ENCODE measurements around the gene CNPPD1. TPM values are rescaled to one million over a fixed set of nuclear protein-coding genes. Genes with fewer than 3 reads are reported as not detected.

Gene CNPPD1
- total RNA-seq, 6 experiments from 2014 or later: 37.9 to 46.2 (median 42.2) TPM

DNA sequence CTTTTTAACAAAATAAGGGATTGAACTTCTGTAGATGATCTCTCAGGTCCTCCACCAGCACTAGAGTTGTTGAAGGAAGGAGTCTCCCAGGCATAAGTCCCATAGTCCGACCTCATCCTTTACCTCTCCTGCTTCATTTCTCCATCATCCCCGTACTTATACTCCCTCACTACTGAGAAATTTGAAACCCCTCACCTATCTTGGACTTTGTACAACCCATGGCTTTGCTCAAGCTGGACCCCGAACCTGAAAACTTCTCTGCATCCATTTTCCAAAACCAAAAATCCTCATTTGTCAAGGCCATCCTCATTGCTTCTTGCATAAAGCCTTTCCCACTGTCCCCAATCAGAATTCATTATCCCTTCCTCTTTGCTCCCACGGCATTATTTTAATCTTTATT is 15.6 kb downstream of the CNPPD1 start:
- peaks cover 46% of the 10 kb centered on the region for H3K4me1 Mint-ChIP-seq (ENCODE audit: low read depth)
- TF ChIP-seq CTCF (IDR thresholded peaks at IDR 0.05): no peak
- peaks cover 10% of the 10 kb centered on the region; the same call in 1 of the 2 replicates for H3K36me3 Mint-ChIP-seq (ENCODE audit: low read depth)
- peak overlapping the region; percentile 92 for H3K27ac Mint-ChIP-seq
- no peaks in the 10 kb centered on the region for H3K9me3 Mint-ChIP-seq
- H3K4me3 Mint-ChIP-seq: peak overlapping the region; percentile 93
- no peaks in the 10 kb centered on the region; the same call in none of the 2 replicates for H3K27me3 Mint-ChIP-seq (ENCODE audit: insufficient read depth)
- DNase-seq: no peak

- peak; percentile 90 for DNase-seq
- peaks cover 5% of the 10 kb centered on the region; the same call in 1 of the 2 replicates for H3K36me3 Mint-ChIP-seq (ENCODE audit: low read depth)
- H3K4me3 Mint-ChIP-seq: peak within 1 kb of the TSS; percentile 93
- peaks cover 46% of the 10 kb centered on the region for H3K4me1 Mint-ChIP-seq (ENCODE audit: low read depth)
- TF ChIP-seq CTCF (IDR thresholded peaks at IDR 0.05): peak; percentile 99
- H3K9me3 Mint-ChIP-seq: no peaks in the 10 kb centered on the region
- peak within 1 kb of the TSS; percentile 92 for H3K27ac Mint-ChIP-seq
- no peaks in the 10 kb centered on the region; the same call in none of the 2 replicates for H3K27me3 Mint-ChIP-seq (ENCODE audit: insufficient read depth)
Observed at GRCh38 chr2:219160186-219161017, 16.3 kb downstream of the CNPPD1 start, which contains the start of gene NHEJ1. Gene NHEJ1, minus strand, starts transcription at chr2:219160815. Its CDS starts 2,453 bp downstream, at chr2:219158362.

GRCh38 chr2:219159771-219160185 is 16.9 kb downstream of the CNPPD1 start:
- peaks cover 46% of the 10 kb centered on the region for H3K4me1 Mint-ChIP-seq (ENCODE audit: low read depth)
- no peaks in the 10 kb centered on the region; the same call in none of the 2 replicates for H3K27me3 Mint-ChIP-seq (ENCODE audit: insufficient read depth)
- H3K9me3 Mint-ChIP-seq: no peaks in the 10 kb centered on the region
- peak overlapping the region; percentile 92 for H3K27ac Mint-ChIP-seq
- peaks cover 5% of the 10 kb centered on the region; the same call in 1 of the 2 replicates for H3K36me3 Mint-ChIP-seq (ENCODE audit: low read depth)
- TF ChIP-seq CTCF (IDR thresholded peaks at IDR 0.05): no peak
- no peak for DNase-seq
- peak overlapping the region; percentile 93 for H3K4me3 Mint-ChIP-seq

DNA sequence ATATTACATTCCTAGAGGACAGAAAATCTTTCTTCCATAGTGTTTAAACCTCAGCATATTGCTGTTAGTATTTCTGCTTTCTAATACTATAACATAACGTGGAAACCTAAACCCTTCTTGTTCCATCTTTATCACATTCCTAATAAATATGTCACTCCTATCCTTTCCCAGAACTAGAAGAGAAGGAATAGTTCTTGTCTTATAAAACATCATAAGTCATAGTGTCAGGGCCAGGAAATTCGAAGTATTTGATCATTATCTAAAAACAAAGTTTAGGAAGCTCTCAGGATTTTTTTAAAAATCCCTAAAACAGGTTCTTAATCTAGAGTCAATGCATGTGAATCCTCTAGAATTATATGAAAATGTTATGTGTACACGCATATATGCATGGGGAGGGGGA is 18.1 kb downstream of the CNPPD1 start:
- no peaks in the 10 kb centered on the region; the same call in none of the 2 replicates for H3K27me3 Mint-ChIP-seq (ENCODE audit: insufficient read depth)

GRCh38 chr2:219158025-219158424 is 18.7 kb downstream of the CNPPD1 start:
- no peaks in the 10 kb centered on the region for H3K9me3 Mint-ChIP-seq
- peaks cover 55% of the 10 kb centered on the region for H3K4me1 Mint-ChIP-seq (ENCODE audit: low read depth)
- no peak for TF ChIP-seq CTCF (IDR thresholded peaks at IDR 0.05)
- no peaks in the 10 kb centered on the region; the same call in none of the 2 replicates for H3K27me3 Mint-ChIP-seq (ENCODE audit: insufficient read depth)
- H3K4me3 Mint-ChIP-seq: peak overlapping the region; percentile 57
- peaks cover 5% of the 10 kb centered on the region; the same call in 1 of the 2 replicates for H3K36me3 Mint-ChIP-seq (ENCODE audit: low read depth)
- DNase-seq: no peak
- H3K27ac Mint-ChIP-seq: peak overlapping the region; percentile 29; the same call in 1 of the 2 replicates

More for the DNA sequence above, 18.1 kb downstream of the CNPPD1 start:
- H3K4me1 Mint-ChIP-seq (ENCODE audit: low read depth): peaks cover 55% of the 10 kb centered on the region
- peak overlapping the region; percentile 57 for H3K4me3 Mint-ChIP-seq
- H3K36me3 Mint-ChIP-seq (ENCODE audit: low read depth): peaks cover 5% of the 10 kb centered on the region; the same call in 1 of the 2 replicates
- TF ChIP-seq CTCF (IDR thresholded peaks at IDR 0.05): no peak
- H3K27ac Mint-ChIP-seq: peak overlapping the region; percentile 25; the same call in 1 of the 2 replicates
- H3K9me3 Mint-ChIP-seq: no peaks in the 10 kb centered on the region
- DNase-seq: peak; percentile 35
